DND-41 (cell line): ENCODE results near the gene STAG1.

Source experiments
- CTCF ChIP-seq: IDR thresholded peaks from 2 replicates; pipeline ENCODE4 v1.5.1; 2012; ENCODE audit warnings: borderline replicate concordance, low read length, moderate library complexity, mild to moderate bottlenecking; ENCODE audit not compliant: poor library complexity, severe bottlenecking; ENCODE audit errors: extremely low read depth
- EZH2 ChIP-seq: IDR thresholded peaks from 3 replicates; pipeline ENCODE4 v1.6.1; 2012; ENCODE audit warnings: borderline replicate concordance, low read depth, mild to moderate bottlenecking, moderate library complexity, low read length, inconsistent platforms; ENCODE audit not compliant: severe bottlenecking

DNA sequence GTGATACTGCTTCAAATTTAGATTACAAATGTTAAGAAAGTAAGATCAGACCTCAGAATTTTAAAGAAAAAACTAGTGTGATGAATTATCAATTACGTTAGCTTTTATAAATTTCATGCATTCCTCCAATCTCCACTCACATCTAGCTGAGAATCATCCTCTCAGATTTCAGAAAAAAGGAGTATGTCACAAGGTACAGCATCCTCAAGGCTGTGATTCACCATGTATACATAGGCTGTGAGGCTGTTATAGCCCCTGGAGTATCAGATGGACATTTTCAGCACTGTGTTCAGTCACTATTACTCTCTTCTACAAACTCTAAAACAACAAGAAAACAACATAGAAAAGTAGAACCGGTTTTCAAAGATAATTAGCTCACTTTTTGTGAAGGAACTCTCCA lies 287.7 kb downstream of the STAG1 start:
- TF ChIP-seq EZH2: no peak
- TF ChIP-seq CTCF: no peak
